GM19239 (cell line): ENCODE data around the gene LRRC10.

ENCODE experiments used
- DNase-seq: peaks from one replicate; pipeline ENCODE4 v3.0.0; 2011; ENCODE audit warnings: low spot score; ENCODE audit not compliant: insufficient read length
- FAIRE-seq: peaks from 2 replicates; lab custom pipeline; 2011; peaks lifted over from hg19 to GRCh38; lab: Jason Lieb, UNC

The LRRC10 gene

GRCh38 chr12:69610729-69611128 is at the start of gene LRRC10:
Gene LRRC10, minus strand, starts transcription at chr12:69610907. Its CDS starts 69 bp downstream, at chr12:69610838.
- DNase-seq (no peak), FAIRE-seq (no peak)

- FAIRE-seq, result no peak
- no peak for DNase-seq
These were observed 49.6 kb upstream of the LRRC10 start for GRCh38 chr12:69660164-69660863.

- FAIRE-seq, result no peak
- no peak for DNase-seq
These were observed 47.5 kb upstream of the LRRC10 start for GRCh38 chr12:69658203-69658602.

GRCh38 chr12:69657376-69658137 is 46.9 kb upstream of the LRRC10 start:
- no peak for DNase-seq
- FAIRE-seq, result no peak

GRCh38 chr12:69655616-69656340 is 45.1 kb upstream of the LRRC10 start:
- FAIRE-seq, result no peak
- no peak for DNase-seq

GRCh38 chr12:69653703-69654102 is 43.0 kb upstream of the LRRC10 start:
- DNase-seq (no peak), FAIRE-seq (no peak)

- DNase-seq (no peak), FAIRE-seq (no peak)
These were observed 41.2 kb upstream of the LRRC10 start for GRCh38 chr12:69651922-69652321.

- no peak for DNase-seq
- no peak for FAIRE-seq
These were observed 38.8 kb upstream of the LRRC10 start for GRCh38 chr12:69649529-69649928.

- FAIRE-seq, result no peak
- DNase-seq, result no peak
These were observed 37.8 kb upstream of the LRRC10 start for GRCh38 chr12:69648476-69648875.

GRCh38 chr12:69647178-69647577 is 36.5 kb upstream of the LRRC10 start:
- FAIRE-seq (no peak), DNase-seq (no peak)

- DNase-seq, result no peak
- FAIRE-seq, result no peak
These were observed 34.3 kb upstream of the LRRC10 start for GRCh38 chr12:69645031-69645430.

GRCh38 chr12:69644511-69644910 is 33.8 kb upstream of the LRRC10 start:
- DNase-seq, result no peak
- no peak for FAIRE-seq

GRCh38 chr12:69642531-69642930 is 31.8 kb upstream of the LRRC10 start:
- no peak for FAIRE-seq
- no peak for DNase-seq

GRCh38 chr12:69641546-69641945 is 30.8 kb upstream of the LRRC10 start:
- FAIRE-seq (no peak), DNase-seq (no peak)

- DNase-seq, result peak; percentile 59
- peak; percentile 57 for FAIRE-seq
These were observed 28.8 kb upstream of the LRRC10 start for GRCh38 chr12:69639400-69640016.

GRCh38 chr12:69633061-69633460 is 22.4 kb upstream of the LRRC10 start:
- DNase-seq, result no peak

GRCh38 chr12:69630191-69630590 is 19.5 kb upstream of the LRRC10 start:
- no peak for DNase-seq
- no peak for FAIRE-seq

More at GRCh38 chr12:69633061-69633460, 22.4 kb upstream of the LRRC10 start:
- FAIRE-seq, result no peak

GRCh38 chr12:69627501-69627900 is 16.8 kb upstream of the LRRC10 start:
- FAIRE-seq, result no peak
- no peak for DNase-seq

GRCh38 chr12:69623970-69624369 is 13.3 kb upstream of the LRRC10 start:
- FAIRE-seq (no peak), DNase-seq (no peak)

GRCh38 chr12:69621551-69621950 is 10.8 kb upstream of the LRRC10 start:
- no peak for FAIRE-seq
- no peak for DNase-seq

GRCh38 chr12:69620921-69621320 is 10.2 kb upstream of the LRRC10 start:
- DNase-seq (no peak), FAIRE-seq (no peak)
